ENCODE measurements around the gene PODNL1.
A peak's percentile ranks its signal among the peaks of the same experiment; 100 is the strongest.

PODNL1 gene

GRCh38 chr19:13981467-13981866 is 43.2 kb upstream of the PODNL1 start:
- no peak overlapping the region for H3K27ac ChIP-seq (ENCODE audit: low read depth, low read length)
- no peak overlapping the region for H3K4me3 ChIP-seq (ENCODE audit: low read length)
- no peaks in the 10 kb centered on the region for H4K20me1 ChIP-seq (ENCODE audit: control insufficient read depth, insufficient read depth, low read depth, low read length)
- peaks cover 17% of the 10 kb centered on the region for H3F3A ChIP-seq (ENCODE audit: control insufficient read depth, insufficient read depth)
- peak overlapping the region; percentile 12; the same call in 1 of the 2 replicates for H3K4me2 ChIP-seq (ENCODE audit: low read length)
- no peaks in the 10 kb centered on the region for H3K79me2 ChIP-seq (ENCODE audit: control insufficient read depth, low read length)
- H3K9me3 ChIP-seq (ENCODE audit: control insufficient read depth, insufficient read depth, low read length): no peaks in the 10 kb centered on the region
- no peaks in the 10 kb centered on the region for H3K9me2 ChIP-seq (replicated peaks; ENCODE audit: control insufficient read depth, low read length)
- no peaks in the 10 kb centered on the region for H3K27me3 ChIP-seq (ENCODE audit: control insufficient read depth, low read length)
- H3K4me1 ChIP-seq (ENCODE audit: control insufficient read depth, low read length): peaks cover 50% of the 10 kb centered on the region
- TF ChIP-seq, protein P1, sequence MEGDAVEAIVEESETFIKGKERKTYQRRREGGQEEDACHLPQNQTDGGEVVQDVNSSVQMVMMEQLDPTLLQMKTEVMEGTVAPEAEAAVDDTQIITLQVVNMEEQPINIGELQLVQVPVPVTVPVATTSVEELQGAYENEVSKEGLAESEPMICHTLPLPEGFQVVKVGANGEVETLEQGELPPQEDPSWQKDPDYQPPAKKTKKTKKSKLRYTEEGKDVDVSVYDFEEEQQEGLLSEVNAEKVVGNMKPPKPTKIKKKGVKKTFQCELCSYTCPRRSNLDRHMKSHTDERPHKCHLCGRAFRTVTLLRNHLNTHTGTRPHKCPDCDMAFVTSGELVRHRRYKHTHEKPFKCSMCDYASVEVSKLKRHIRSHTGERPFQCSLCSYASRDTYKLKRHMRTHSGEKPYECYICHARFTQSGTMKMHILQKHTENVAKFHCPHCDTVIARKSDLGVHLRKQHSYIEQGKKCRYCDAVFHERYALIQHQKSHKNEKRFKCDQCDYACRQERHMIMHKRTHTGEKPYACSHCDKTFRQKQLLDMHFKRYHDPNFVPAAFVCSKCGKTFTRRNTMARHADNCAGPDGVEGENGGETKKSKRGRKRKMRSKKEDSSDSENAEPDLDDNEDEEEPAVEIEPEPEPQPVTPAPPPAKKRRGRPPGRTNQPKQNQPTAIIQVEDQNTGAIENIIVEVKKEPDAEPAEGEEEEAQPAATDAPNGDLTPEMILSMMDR (IDR thresholded peaks at IDR 0.05; ENCODE audit: low read depth, low read length, poor library complexity, severe bottlenecking): no peak
- no peak for TF ChIP-seq EZH2phosphoT487 (IDR thresholded peaks at IDR 0.05; ENCODE audit: borderline replicate concordance, low read length)
- H3K36me3 ChIP-seq (ENCODE audit: control insufficient read depth, low read length): peaks cover 9% of the 10 kb centered on the region; the same call in 1 of the 2 replicates

- no peak overlapping the region for H3K4me2 ChIP-seq (ENCODE audit: low read length)
Observed at GRCh38 chr19:13981021-13981420, 42.8 kb upstream of the PODNL1 start.

GRCh38 chr19:13980340-13980739 is 42.1 kb upstream of the PODNL1 start:
- Histone ChIP-seq H3K27me3 (ENCODE audit: control insufficient read depth, low read length) (no peaks in the 10 kb centered on the region), H3K4me1 (ENCODE audit: control insufficient read depth, low read length) (peaks cover 40% of the 10 kb centered on the region), H3K9me2 (replicated peaks; ENCODE audit: control insufficient read depth, low read length) (no peaks in the 10 kb centered on the region), H3K4me3 (ENCODE audit: low read length) (no peak overlapping the region), H3F3A (ENCODE audit: control insufficient read depth, insufficient read depth) (peaks cover 10% of the 10 kb centered on the region), H3K36me3 (ENCODE audit: control insufficient read depth, low read length) (peaks cover 9% of the 10 kb centered on the region; the same call in 1 of the 2 replicates), H3K4me2 (ENCODE audit: low read length) (no peak overlapping the region), H4K20me1 (ENCODE audit: control insufficient read depth, insufficient read depth, low read depth, low read length) (no peaks in the 10 kb centered on the region), H3K9me3 (ENCODE audit: control insufficient read depth, insufficient read depth, low read length) (no peaks in the 10 kb centered on the region), H3K27ac (ENCODE audit: low read depth, low read length) (no peak overlapping the region), H3K79me2 (ENCODE audit: control insufficient read depth, low read length) (no peaks in the 10 kb centered on the region)
- TF ChIP-seq EZH2phosphoT487 (IDR thresholded peaks at IDR 0.05; ENCODE audit: borderline replicate concordance, low read length): no peak
- TF ChIP-seq, protein P1 (IDR thresholded peaks at IDR 0.05; ENCODE audit: low read depth, low read length, poor library complexity, severe bottlenecking): no peak

More at GRCh38 chr19:13981021-13981420, 42.8 kb upstream of the PODNL1 start:
- peaks cover 9% of the 10 kb centered on the region; the same call in 1 of the 2 replicates for H3K36me3 ChIP-seq (ENCODE audit: control insufficient read depth, low read length)
- no peak overlapping the region for H3K4me3 ChIP-seq (ENCODE audit: low read length)
- H3K79me2 ChIP-seq (ENCODE audit: control insufficient read depth, low read length): no peaks in the 10 kb centered on the region
- H3K4me1 ChIP-seq (ENCODE audit: control insufficient read depth, low read length): peaks cover 46% of the 10 kb centered on the region
- H3F3A ChIP-seq (ENCODE audit: control insufficient read depth, insufficient read depth): peaks cover 17% of the 10 kb centered on the region
- no peaks in the 10 kb centered on the region for H3K9me2 ChIP-seq (replicated peaks; ENCODE audit: control insufficient read depth, low read length)
- no peak overlapping the region for H3K27ac ChIP-seq (ENCODE audit: low read depth, low read length)
- no peaks in the 10 kb centered on the region for H3K9me3 ChIP-seq (ENCODE audit: control insufficient read depth, insufficient read depth, low read length)
- H3K27me3 ChIP-seq (ENCODE audit: control insufficient read depth, low read length): no peaks in the 10 kb centered on the region
- no peak for TF ChIP-seq EZH2phosphoT487 (IDR thresholded peaks at IDR 0.05; ENCODE audit: borderline replicate concordance, low read length)
- TF ChIP-seq, protein P1 (IDR thresholded peaks at IDR 0.05; ENCODE audit: low read depth, low read length, poor library complexity, severe bottlenecking): no peak
- no peaks in the 10 kb centered on the region for H4K20me1 ChIP-seq (ENCODE audit: control insufficient read depth, insufficient read depth, low read depth, low read length)
